Mammary epithelial cell (primary cell): ENCODE measurements around the gene EPC2.

ENCODE experiments used
- EZH2 ChIP-seq: IDR thresholded peaks from 2 replicates; pipeline ENCODE4 v1.6.1; 2012; ENCODE audit warnings: low read length, inconsistent platforms, borderline replicate concordance
- TF ChIP-seq, protein P1 (sequence below), 2 donors: IDR thresholded peaks in 1 of 2; conservative IDR thresholded peaks in 1 of 2; 2 replicates each; pipeline ENCODE4 v1.5.1; 2011 to 2012; ENCODE audit warnings: inconsistent platforms in 2 of 2, low read length in 2 of 2, mild to moderate bottlenecking in 2 of 2, control low read depth in 1 of 2, low read depth in 1 of 2; ENCODE audit not compliant: insufficient read depth in 1 of 2; ENCODE audit errors: extremely low read depth in 1 of 2

DNA sequence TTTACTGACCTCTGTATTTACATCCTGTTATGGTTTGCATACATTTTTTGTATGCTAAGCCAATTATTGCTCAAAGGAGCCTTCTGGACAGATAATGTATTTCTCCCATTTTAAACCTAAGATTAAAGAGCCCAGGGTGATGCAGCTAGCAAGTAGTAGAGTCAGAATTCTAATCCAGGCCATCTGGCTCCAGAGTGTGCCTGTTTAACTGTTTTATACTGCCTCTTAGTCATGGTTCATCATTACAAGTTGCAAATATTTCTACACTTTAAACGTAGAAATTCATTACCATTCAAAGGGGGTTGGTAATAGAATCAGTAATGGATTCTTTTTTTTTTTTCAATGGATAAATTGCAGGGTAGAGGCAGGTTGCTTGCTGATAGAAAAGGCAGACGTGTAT is 52.4 kb downstream of the EPC2 start:
- TF ChIP-seq, protein P1, sequence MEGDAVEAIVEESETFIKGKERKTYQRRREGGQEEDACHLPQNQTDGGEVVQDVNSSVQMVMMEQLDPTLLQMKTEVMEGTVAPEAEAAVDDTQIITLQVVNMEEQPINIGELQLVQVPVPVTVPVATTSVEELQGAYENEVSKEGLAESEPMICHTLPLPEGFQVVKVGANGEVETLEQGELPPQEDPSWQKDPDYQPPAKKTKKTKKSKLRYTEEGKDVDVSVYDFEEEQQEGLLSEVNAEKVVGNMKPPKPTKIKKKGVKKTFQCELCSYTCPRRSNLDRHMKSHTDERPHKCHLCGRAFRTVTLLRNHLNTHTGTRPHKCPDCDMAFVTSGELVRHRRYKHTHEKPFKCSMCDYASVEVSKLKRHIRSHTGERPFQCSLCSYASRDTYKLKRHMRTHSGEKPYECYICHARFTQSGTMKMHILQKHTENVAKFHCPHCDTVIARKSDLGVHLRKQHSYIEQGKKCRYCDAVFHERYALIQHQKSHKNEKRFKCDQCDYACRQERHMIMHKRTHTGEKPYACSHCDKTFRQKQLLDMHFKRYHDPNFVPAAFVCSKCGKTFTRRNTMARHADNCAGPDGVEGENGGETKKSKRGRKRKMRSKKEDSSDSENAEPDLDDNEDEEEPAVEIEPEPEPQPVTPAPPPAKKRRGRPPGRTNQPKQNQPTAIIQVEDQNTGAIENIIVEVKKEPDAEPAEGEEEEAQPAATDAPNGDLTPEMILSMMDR (conservative IDR thresholded peaks at IDR 0.05 in 1 of 2, IDR thresholded peaks at IDR 0.05 in 1 of 2; ENCODE audit: extremely low read depth in 1 of 2, insufficient read depth in 1 of 2, low read depth in 1 of 2, low read length in 2 of 2), result no peak
- TF ChIP-seq EZH2, result no peak
